GM12801 (cell line): Measurements from ENCODE around the gene EVL.

ENCODE experiments used
- CTCF ChIP-seq: IDR thresholded peaks from one replicate; pipeline ENCODE4 v1.5.1; 2011; ENCODE audit warnings: control low read depth; ENCODE audit not compliant: insufficient read length; ENCODE audit errors: extremely low read depth

Gene EVL

GRCh38 chr14:100076133-100076532 is 10.9 kb downstream of the EVL start:
- TF ChIP-seq CTCF, result no peak

GRCh38 chr14:100076606-100077005 is 11.4 kb downstream of the EVL start:
- no peak for TF ChIP-seq CTCF

GRCh38 chr14:100077441-100077840 is 12.2 kb downstream of the EVL start:
- no peak for TF ChIP-seq CTCF

- no peak for TF ChIP-seq CTCF
Observed at GRCh38 chr14:100078216-100078803, 13.1 kb downstream of the EVL start.

GRCh38 chr14:100078997-100079725 is 13.9 kb downstream of the EVL start:
- TF ChIP-seq CTCF, result no peak

GRCh38 chr14:100079726-100080005 is 14.4 kb downstream of the EVL start:
- TF ChIP-seq CTCF, result no peak

- no peak for TF ChIP-seq CTCF
Observed at GRCh38 chr14:100080206-100080605, 15.0 kb downstream of the EVL start.
